ENCODE measurements around the gene ZBTB37. TPM values are rescaled to one million over a fixed set of nuclear protein-coding genes. Genes with fewer than 3 reads are reported as not detected.

ZBTB37 gene
- total and polyA plus RNA-seq, 9 of the 15 experiments (the other 6 are each of a cell fraction or from before 2014, with no cell fraction given) = 1.3 to 13.9 (median 5.4) TPM

DNA sequence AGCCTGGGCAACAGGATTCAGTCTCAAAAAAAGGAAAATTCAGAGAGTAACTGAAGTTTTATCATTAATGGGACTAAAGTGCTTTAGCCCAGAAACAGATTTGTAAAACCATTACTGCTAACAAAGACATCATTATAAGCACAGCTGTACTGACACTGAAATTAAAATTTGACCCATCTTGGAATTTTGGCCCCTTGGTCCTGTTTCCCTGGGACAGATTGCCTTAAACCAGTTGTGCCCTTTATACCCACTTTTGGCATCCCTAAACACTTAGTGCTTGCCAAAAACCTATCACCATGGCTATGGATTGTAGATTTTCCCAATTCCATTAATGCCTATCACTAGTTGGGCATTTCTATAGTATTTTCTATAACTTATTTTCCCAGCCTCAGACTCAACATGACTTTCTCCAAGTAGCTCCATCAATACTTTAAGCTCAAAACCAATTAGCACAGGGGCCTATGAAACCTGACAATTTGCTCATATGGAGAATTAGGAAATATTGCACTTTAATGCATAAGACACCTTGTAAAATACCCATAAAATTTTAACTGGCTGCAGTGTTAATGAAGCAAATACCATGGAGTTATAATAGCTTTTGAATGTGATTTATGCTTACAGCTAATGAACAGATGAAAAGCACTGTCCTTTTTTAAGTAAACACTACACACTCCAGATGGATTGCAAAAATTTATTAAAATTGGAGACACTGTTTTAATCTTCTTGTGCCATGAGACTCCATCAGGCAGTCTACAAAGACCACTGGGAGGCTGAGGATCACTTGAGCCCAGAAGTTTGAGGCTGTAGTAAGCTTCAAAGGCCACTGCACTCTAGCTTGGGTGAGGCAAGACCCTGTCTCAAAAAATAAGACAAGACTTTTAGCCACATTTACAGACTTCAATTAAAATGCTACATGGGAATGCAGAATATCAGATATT is 4.7 kb upstream of the ZBTB37 start (continued):
- TF ChIP-seq ZBTB11 (CRISPR knock-in tag; IDR thresholded peaks at IDR 0.05) (no peak), HLTF (IDR thresholded peaks at IDR 0.05) (no peak), XRCC5 (IDR thresholded peaks at IDR 0.05; ENCODE audit: low read depth, low read length) (no peak), DEAF1 (CRISPR knock-in tag; IDR thresholded peaks at IDR 0.05) (no peak), ZNF551 (CRISPR knock-in tag; IDR thresholded peaks at IDR 0.05) (peak; percentile 75; the same call in 1 of the 2 replicates), SIN3B (IDR thresholded peaks at IDR 0.05; ENCODE audit: low read depth) (no peak), KLF10 (CRISPR knock-in tag; IDR thresholded peaks at IDR 0.05) (no peak), PHB (CRISPR knock-in tag; IDR thresholded peaks at IDR 0.05) (no peak), NR2C1 (IDR thresholded peaks at IDR 0.05) (no peak), NR2C1 (tag; IDR thresholded peaks at IDR 0.05) (no peak)
- TF ChIP-seq, protein P1, sequence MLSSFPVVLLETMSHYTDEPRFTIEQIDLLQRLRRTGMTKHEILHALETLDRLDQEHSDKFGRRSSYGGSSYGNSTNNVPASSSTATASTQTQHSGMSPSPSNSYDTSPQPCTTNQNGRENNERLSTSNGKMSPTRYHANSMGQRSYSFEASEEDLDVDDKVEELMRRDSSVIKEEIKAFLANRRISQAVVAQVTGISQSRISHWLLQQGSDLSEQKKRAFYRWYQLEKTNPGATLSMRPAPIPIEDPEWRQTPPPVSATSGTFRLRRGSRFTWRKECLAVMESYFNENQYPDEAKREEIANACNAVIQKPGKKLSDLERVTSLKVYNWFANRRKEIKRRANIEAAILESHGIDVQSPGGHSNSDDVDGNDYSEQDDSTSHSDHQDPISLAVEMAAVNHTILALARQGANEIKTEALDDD (IDR thresholded peaks at IDR 0.05) = no peak

All from K562 (cell line).